MM.1S (cell line): ENCODE data around the gene PTPN2.
A peak's percentile ranks its signal among the peaks of the same experiment; 100 is the strongest.

Experiments
- DNase-seq: peaks from one replicate; pipeline ENCODE4 v3.0.0-alpha.2; 2015
- H2AFZ ChIP-seq: fragments of 300-600 bp; sonication (generic); 2 replicates; pipeline ENCODE4 v1.6.0; 2016; ENCODE audit warnings: antibody characterized with exemption, low read length
- H3F3A ChIP-seq: fragments of 300-600 bp; sonication (generic); 2 replicates; pipeline ENCODE4 v1.6.1; 2016; ENCODE audit warnings: mild to moderate bottlenecking, antibody characterized with exemption, low read length, moderate library complexity, mixed read lengths; ENCODE audit not compliant: insufficient read depth
- H3K27ac ChIP-seq: fragments of 300-600 bp; sonication (generic); 2 replicates; pipeline ENCODE4 v1.5.1; 2016; ENCODE audit warnings: mild to moderate bottlenecking, low read length
- H3K27me3 ChIP-seq: fragments of 300-600 bp; sonication (generic); replicated peaks from 2 replicates; pipeline ENCODE4 v1.6.0; 2016; ENCODE audit warnings: low read length; ENCODE audit not compliant: insufficient read depth
- H3K36me3 ChIP-seq: fragments of 300-600 bp; sonication (generic); replicated peaks from 2 replicates; pipeline ENCODE4 v1.6.1; 2016; ENCODE audit warnings: mild to moderate bottlenecking, low read length, mixed read lengths; ENCODE audit not compliant: insufficient read depth
- H3K4me1 ChIP-seq: fragments of 300-600 bp; sonication (generic); 2 replicates; pipeline ENCODE4 v1.6.1; 2016; ENCODE audit warnings: low read length, mixed read lengths
- H3K4me2 ChIP-seq: fragments of 300-600 bp; sonication (generic); 2 replicates; pipeline ENCODE4 v1.6.0; 2016; ENCODE audit warnings: low read depth, low read length
- H3K4me3 ChIP-seq: fragments of 300-600 bp; sonication (generic); 2 replicates; pipeline ENCODE4 v1.5.1; 2016; ENCODE audit warnings: low read length, mixed read lengths
- H3K79me2 ChIP-seq: fragments of 300-600 bp; sonication (generic); 2 replicates; pipeline ENCODE4 v1.6.1; 2016; ENCODE audit warnings: mixed run types, low read length, mixed read lengths
- H3K9ac ChIP-seq: fragments of 300-600 bp; sonication (generic); 2 replicates; pipeline ENCODE4 v1.6.1; 2016; ENCODE audit warnings: low read length, mixed read lengths
- H3K9me2 ChIP-seq: fragments of 300-600 bp; sonication (generic); replicated peaks from 2 replicates; pipeline ENCODE4 v1.6.1; 2016; ENCODE audit warnings: mild to moderate bottlenecking, low read length, mixed read lengths; ENCODE audit not compliant: insufficient read depth
- H3K9me3 ChIP-seq: fragments of 300-600 bp; sonication (generic); replicated peaks from 2 replicates; pipeline ENCODE4 v1.6.1; 2016; ENCODE audit warnings: mild to moderate bottlenecking, low read length, mixed read lengths; ENCODE audit not compliant: insufficient read depth
- H4K20me1 ChIP-seq: fragments of 300-600 bp; sonication (generic); 2 replicates; pipeline ENCODE4 v1.6.1; 2016; ENCODE audit warnings: mild to moderate bottlenecking, low read length, moderate library complexity, mixed read lengths; ENCODE audit not compliant: insufficient read depth
- EZH2 ChIP-seq: fragments of 300-600 bp; sonication (generic); optimal IDR thresholded peaks from 2 replicates; pipeline ENCODE3; 2017; ENCODE audit warnings: low read depth, mild to moderate bottlenecking, antibody characterized with exemption, low read length, mixed read lengths
- EZH2phosphoT487 ChIP-seq: fragments of 300-600 bp; sonication (generic); IDR thresholded peaks from 2 replicates; pipeline ENCODE4 v1.6.1; 2018; ENCODE audit warnings: antibody characterized with exemption, low read length
- TF ChIP-seq, protein P1 (sequence below): fragments of 300-600 bp; sonication (generic); IDR thresholded peaks from 2 replicates; pipeline ENCODE4 v1.5.1; 2016; ENCODE audit warnings: antibody characterized with exemption, low read length, mixed read lengths

PTPN2 gene

DNA sequence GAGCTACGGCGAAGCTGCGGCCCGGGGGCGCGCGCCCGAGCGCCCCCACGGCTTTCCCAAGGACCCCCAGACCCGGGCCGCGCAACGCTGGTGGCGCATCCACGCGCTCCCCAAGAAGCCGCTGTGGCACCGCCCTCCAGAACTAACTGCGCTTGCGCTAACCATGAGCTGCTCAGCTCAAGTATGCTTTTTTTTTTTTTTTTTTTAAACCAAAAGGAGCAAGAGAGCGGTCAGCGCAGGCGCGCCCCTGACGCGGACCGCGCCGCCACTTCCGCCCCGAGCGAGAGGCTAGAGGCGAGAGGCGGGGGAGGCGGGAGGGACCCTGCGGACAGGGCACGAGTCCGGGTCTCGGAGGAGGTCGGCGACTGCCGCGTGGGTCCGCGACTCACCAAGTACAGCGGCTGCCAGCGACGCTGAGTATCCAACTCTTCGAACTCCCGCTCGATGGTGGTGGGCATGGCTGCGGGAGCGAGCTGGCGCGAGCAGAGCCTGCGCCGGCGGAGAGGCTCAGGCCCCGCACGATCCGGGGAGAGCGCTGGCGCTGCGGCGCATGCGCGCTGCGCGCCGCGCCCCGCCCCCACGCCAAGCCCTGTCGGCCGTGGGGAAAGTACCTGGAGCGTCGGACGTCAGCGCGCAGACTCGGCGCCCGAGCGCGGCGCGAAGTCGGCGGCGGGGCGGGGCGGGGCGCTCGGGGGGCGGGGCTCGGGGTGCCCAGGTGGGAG lies at the start of gene PTPN2:
PTPN2 (minus strand) TSS at position 554 of the 722 bp plus-strand sequence; CDS start at position 458, 96 bp downstream.
- Histone ChIP-seq H4K20me1 (no peaks in the 10 kb centered on the region; the same call in 1 of the 2 replicates), H3K36me3 (no peaks in the 10 kb centered on the region), H3K27ac (peak within 1 kb of the TSS; percentile 98), H3K79me2 (peaks cover 47% of the 10 kb centered on the region), H2AFZ (peak within 1 kb of the TSS; percentile 80), H3K4me1 (peaks cover 17% of the 10 kb centered on the region), H3K4me2 (peak within 1 kb of the TSS; percentile 80), H3K9me2 (no peaks in the 10 kb centered on the region), H3K9ac (peak within 1 kb of the TSS; percentile 98), H3F3A (no peaks in the 10 kb centered on the region), H3K4me3 (peak within 1 kb of the TSS; percentile 85), H3K27me3 (no peaks in the 10 kb centered on the region), H3K9me3 (no peaks in the 10 kb centered on the region)
- DNase-seq, result peak; percentile 97
- no peak for TF ChIP-seq EZH2phosphoT487
- TF ChIP-seq EZH2, result no peak
- TF ChIP-seq, protein P1, sequence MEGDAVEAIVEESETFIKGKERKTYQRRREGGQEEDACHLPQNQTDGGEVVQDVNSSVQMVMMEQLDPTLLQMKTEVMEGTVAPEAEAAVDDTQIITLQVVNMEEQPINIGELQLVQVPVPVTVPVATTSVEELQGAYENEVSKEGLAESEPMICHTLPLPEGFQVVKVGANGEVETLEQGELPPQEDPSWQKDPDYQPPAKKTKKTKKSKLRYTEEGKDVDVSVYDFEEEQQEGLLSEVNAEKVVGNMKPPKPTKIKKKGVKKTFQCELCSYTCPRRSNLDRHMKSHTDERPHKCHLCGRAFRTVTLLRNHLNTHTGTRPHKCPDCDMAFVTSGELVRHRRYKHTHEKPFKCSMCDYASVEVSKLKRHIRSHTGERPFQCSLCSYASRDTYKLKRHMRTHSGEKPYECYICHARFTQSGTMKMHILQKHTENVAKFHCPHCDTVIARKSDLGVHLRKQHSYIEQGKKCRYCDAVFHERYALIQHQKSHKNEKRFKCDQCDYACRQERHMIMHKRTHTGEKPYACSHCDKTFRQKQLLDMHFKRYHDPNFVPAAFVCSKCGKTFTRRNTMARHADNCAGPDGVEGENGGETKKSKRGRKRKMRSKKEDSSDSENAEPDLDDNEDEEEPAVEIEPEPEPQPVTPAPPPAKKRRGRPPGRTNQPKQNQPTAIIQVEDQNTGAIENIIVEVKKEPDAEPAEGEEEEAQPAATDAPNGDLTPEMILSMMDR, result no peak

GRCh38 chr18:12933327-12933726 lies 49.3 kb upstream of the PTPN2 start:
- Histone ChIP-seq H3K79me2 (no peaks in the 10 kb centered on the region), H4K20me1 (no peaks in the 10 kb centered on the region), H3K27me3 (peaks cover 52% of the 10 kb centered on the region), H3K36me3 (no peaks in the 10 kb centered on the region), H2AFZ (no peak overlapping the region), H3K27ac (no peak overlapping the region), H3F3A (no peaks in the 10 kb centered on the region), H3K4me1 (peaks cover 7% of the 10 kb centered on the region; the same call in 1 of the 2 replicates), H3K9me2 (no peaks in the 10 kb centered on the region), H3K4me3 (no peak overlapping the region), H3K9me3 (no peaks in the 10 kb centered on the region), H3K9ac (no peak overlapping the region), H3K4me2 (no peak overlapping the region)
- no peak for TF ChIP-seq EZH2
- TF ChIP-seq, protein P1, result no peak
- no peak for TF ChIP-seq EZH2phosphoT487
- DNase-seq, result no peak

DNA sequence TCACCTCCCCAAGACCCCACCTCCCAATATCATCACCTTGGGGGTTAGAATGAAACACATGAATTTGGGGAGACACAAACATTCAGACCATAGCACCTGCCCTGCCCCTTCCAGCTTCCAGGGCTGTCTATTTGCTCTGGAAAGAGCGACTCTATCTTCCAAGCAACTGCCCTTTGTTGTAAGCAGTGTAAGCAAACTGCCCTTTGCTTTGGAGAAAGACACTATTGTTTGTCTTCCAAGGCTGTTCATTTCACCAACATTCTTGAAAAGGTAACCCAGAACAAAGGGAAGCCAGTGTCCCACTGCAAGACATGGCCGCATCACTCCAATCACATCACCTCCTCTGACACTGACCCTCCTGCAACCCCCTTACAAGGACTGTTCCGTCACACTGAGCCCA lies 46.9 kb upstream of the PTPN2 start:
- no peak overlapping the region for H3K27ac ChIP-seq

More for the DNA sequence above, 46.9 kb upstream of the PTPN2 start:
- Histone ChIP-seq H3K9me2 (no peaks in the 10 kb centered on the region), H3K27me3 (peaks cover 75% of the 10 kb centered on the region), H3K9me3 (no peaks in the 10 kb centered on the region), H3K4me1 (0 out of 2 replicates have a peak, but pooled peaks cover 5% of the 10 kb centered on the region), H3K9ac (no peak overlapping the region), H3K4me2 (no peak overlapping the region), H3K4me3 (no peak overlapping the region), H3K36me3 (no peaks in the 10 kb centered on the region), H3F3A (no peaks in the 10 kb centered on the region), H4K20me1 (no peaks in the 10 kb centered on the region), H3K79me2 (no peaks in the 10 kb centered on the region), H2AFZ (no peak overlapping the region)
- TF ChIP-seq EZH2, result no peak
- TF ChIP-seq, protein P1, result no peak
- TF ChIP-seq EZH2phosphoT487, result no peak
- no peak for DNase-seq
